Activated naive CD4-positive, alpha-beta T cell treated with anti-CD3 and anti-CD28 coated beads, Interleukin-2, amount 10 ng/mL, durations not matched to agents 7 days and 5 days (primary cell): ENCODE measurements around the gene MTM1.

ENCODE experiments used
- CTCF ChIA-PET: fragments of 350-600 bp; sonication (Branson Sonifier 250); formaldehyde crosslinking; loops from one replicate; lab custom pipeline; 2021; ENCODE audit warnings: antibody characterized with exemption; lab: Charles Lee
- DNase-seq: peaks from one replicate; pipeline ENCODE4 v3.0.0-alpha.2; 2020
- H3K27ac Mint-ChIP-seq: one replicate; pipeline ENCODE4 v1.8.0; 2021; ENCODE audit warnings: mild to moderate bottlenecking, moderate library complexity, mixed read lengths
- H3K27me3 Mint-ChIP-seq: one replicate; pipeline ENCODE4 v1.8.0; 2021; ENCODE audit warnings: mild to moderate bottlenecking, mixed read lengths
- H3K36me3 Mint-ChIP-seq: one replicate; pipeline ENCODE4 v1.8.0; 2021; ENCODE audit warnings: mixed read lengths
- H3K4me1 Mint-ChIP-seq: one replicate; pipeline ENCODE4 v1.8.0; 2021; ENCODE audit warnings: mixed read lengths
- H3K4me3 Mint-ChIP-seq: one replicate; pipeline ENCODE4 v1.8.0; 2021; ENCODE audit warnings: mild to moderate bottlenecking, moderate library complexity, mixed read lengths
- H3K9me3 Mint-ChIP-seq: one replicate; pipeline ENCODE4 v1.8.0; 2021; ENCODE audit warnings: mixed read lengths

The MTM1 gene

DNA sequence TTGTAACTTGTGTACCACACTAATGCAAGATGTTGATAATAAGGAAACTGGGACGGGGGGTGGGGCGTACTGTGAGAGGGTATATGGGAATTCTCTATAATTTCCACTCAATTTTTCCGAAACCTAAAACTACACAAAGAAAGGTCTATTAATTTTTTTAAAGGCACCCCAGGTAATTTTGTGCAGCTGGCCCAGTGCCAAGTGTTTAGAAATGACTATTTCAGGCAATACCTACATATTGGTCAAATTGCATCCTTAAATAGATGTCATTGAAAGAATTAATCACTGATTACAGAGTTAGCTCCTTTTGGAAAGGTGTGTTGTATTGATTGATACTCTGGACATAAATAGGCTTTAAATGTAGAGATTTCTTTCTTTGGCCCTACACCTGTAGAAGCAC lies 114.7 kb downstream of the MTM1 start:
- H3K27me3 Mint-ChIP-seq: no peaks in the 10 kb centered on the region
- H3K4me3 Mint-ChIP-seq: no peak overlapping the region
- no peaks in the 10 kb centered on the region for H3K9me3 Mint-ChIP-seq
- no peaks in the 10 kb centered on the region for H3K36me3 Mint-ChIP-seq
- no peak overlapping the region for H3K27ac Mint-ChIP-seq
- peaks cover 2% of the 10 kb centered on the region for H3K4me1 Mint-ChIP-seq
- CTCF ChIA-PET: interaction anchor here (0.9 to 6.7 kb wide), 12 partner anchors 9 to 637 kb away, joined by 3 to 94 read pairs (median 6); partner anchors contain the start of gene MTMR1
- no peak for DNase-seq

DNA sequence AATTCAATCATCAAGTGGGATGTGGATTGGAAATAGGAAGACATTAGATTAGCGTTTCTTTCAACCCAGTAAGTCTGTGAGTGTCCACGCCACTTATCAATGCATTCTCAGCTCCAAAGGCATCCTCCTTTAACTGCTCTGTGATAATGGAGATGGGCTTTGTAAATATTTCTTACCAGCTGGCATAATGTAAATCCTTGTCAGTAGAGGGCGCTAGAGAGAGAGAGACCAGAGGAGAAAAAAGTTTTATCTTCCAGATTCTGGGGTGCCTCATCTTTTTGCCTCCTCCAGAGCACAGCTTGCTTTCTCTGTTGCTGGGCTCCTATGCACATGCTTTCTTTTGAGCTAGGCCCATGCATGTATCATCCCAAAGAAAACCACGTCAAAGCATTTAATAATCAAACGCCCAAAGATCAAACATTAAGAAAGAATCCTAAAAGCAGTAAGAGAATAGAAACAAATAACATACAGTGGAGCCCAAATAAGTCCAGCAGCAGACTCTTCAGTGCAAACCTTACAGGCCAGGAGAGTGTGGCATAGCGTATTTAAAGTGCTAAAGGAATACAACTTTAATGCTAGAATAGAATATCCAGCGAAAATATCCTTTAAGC lies 115.2 kb downstream of the MTM1 start:
- no peak for DNase-seq
- CTCF ChIA-PET: interaction anchor here (0.9 to 6.7 kb wide), 13 partner anchors 9 to 638 kb away, joined by 3 to 94 read pairs (median 6); partner anchors contain the start of gene MTMR1
- Mint-ChIP-seq H3K4me3 (no peak overlapping the region), H3K9me3 (no peaks in the 10 kb centered on the region), H3K4me1 (peaks cover 6% of the 10 kb centered on the region), H3K27me3 (no peaks in the 10 kb centered on the region), H3K27ac (no peak overlapping the region), H3K36me3 (no peaks in the 10 kb centered on the region)

DNA sequence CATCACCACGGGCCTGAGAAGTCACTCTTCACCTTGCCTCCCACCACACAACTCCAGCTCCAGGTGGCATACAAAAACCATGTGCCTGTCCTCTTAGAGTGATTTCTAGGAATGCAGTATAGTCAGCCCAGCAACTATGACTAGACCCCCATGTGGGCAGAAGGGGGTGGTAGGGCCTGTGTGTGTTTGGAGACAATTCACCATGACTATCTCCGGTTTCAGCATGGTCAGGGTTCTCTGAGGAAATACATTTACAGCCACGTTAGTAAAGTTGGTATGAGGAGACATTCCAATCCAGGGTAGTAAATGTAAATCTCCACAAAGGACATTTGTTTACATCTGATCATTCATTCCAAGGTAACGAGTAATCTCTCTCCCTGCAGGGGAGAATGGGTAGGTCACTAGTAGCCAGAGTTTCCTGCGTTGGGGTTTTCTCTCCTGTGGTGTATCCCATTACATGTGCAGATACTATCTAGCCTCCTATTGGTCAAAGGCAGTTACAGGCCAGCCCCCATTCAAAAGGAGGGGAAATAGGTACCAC lies 120.6 kb downstream of the MTM1 start:
- Mint-ChIP-seq H3K27me3 (peaks cover 2% of the 10 kb centered on the region), H3K4me3 (no peak overlapping the region), H3K36me3 (peaks cover 19% of the 10 kb centered on the region), H3K27ac (no peak overlapping the region), H3K4me1 (peaks cover 34% of the 10 kb centered on the region), H3K9me3 (no peaks in the 10 kb centered on the region)
- no peak for DNase-seq
- CTCF ChIA-PET: interaction anchor here (6.7 kb wide), 1 partner anchor 29 kb away, joined by 94 read pairs; no protein-coding TSS in a partner anchor

GRCh38 chrX:150690126-150690525 lies 121.7 kb downstream of the MTM1 start:
- DNase-seq: no peak
- peaks cover 4% of the 10 kb centered on the region for H3K27me3 Mint-ChIP-seq
- peaks cover 43% of the 10 kb centered on the region for H3K4me1 Mint-ChIP-seq
- no peak overlapping the region for H3K4me3 Mint-ChIP-seq
- peaks cover 22% of the 10 kb centered on the region for H3K36me3 Mint-ChIP-seq
- CTCF ChIA-PET: interaction anchor here (0.9 kb wide), 1 partner anchor 26 kb away, joined by 3 read pairs; no protein-coding TSS in a partner anchor
- no peak overlapping the region for H3K27ac Mint-ChIP-seq
- no peaks in the 10 kb centered on the region for H3K9me3 Mint-ChIP-seq

- H3K27ac Mint-ChIP-seq: peak overlapping the region; percentile 98
- H3K27me3 Mint-ChIP-seq: peaks cover 4% of the 10 kb centered on the region
- H3K9me3 Mint-ChIP-seq: no peaks in the 10 kb centered on the region
- H3K4me1 Mint-ChIP-seq: peaks cover 64% of the 10 kb centered on the region
- DNase-seq: no peak
- CTCF ChIA-PET: interaction anchor here (0.6 to 2.2 kb wide), 3 partner anchors 9 to 415 kb away, joined by 3 to 8 read pairs (median 7); no protein-coding TSS in a partner anchor
- H3K36me3 Mint-ChIP-seq: peaks cover 40% of the 10 kb centered on the region
- peak overlapping the region; percentile 92 for H3K4me3 Mint-ChIP-seq
Measured at GRCh38 chrX:150692296-150692695, 123.9 kb downstream of the MTM1 start.

- peaks cover 46% of the 10 kb centered on the region for H3K36me3 Mint-ChIP-seq
- peak within 1 kb of the TSS; percentile 100 for H3K27ac Mint-ChIP-seq
- no peaks in the 10 kb centered on the region for H3K9me3 Mint-ChIP-seq
- H3K4me1 Mint-ChIP-seq: peaks cover 70% of the 10 kb centered on the region
- H3K27me3 Mint-ChIP-seq: peaks cover 4% of the 10 kb centered on the region
- DNase-seq: peak; percentile 57
- CTCF ChIA-PET: interaction anchor here (0.6 to 2.2 kb wide), 3 partner anchors 9 to 416 kb away, joined by 3 to 8 read pairs (median 7); no protein-coding TSS in a partner anchor
- peak within 1 kb of the TSS; percentile 92 for H3K4me3 Mint-ChIP-seq
Measured at GRCh38 chrX:150692831-150693724, 124.7 kb downstream of the MTM1 start, which contains the start of gene MTMR1. Gene MTMR1, plus strand, starts transcription at chrX:150693396. Its CDS starts 135 bp downstream, at chrX:150693531.

DNA sequence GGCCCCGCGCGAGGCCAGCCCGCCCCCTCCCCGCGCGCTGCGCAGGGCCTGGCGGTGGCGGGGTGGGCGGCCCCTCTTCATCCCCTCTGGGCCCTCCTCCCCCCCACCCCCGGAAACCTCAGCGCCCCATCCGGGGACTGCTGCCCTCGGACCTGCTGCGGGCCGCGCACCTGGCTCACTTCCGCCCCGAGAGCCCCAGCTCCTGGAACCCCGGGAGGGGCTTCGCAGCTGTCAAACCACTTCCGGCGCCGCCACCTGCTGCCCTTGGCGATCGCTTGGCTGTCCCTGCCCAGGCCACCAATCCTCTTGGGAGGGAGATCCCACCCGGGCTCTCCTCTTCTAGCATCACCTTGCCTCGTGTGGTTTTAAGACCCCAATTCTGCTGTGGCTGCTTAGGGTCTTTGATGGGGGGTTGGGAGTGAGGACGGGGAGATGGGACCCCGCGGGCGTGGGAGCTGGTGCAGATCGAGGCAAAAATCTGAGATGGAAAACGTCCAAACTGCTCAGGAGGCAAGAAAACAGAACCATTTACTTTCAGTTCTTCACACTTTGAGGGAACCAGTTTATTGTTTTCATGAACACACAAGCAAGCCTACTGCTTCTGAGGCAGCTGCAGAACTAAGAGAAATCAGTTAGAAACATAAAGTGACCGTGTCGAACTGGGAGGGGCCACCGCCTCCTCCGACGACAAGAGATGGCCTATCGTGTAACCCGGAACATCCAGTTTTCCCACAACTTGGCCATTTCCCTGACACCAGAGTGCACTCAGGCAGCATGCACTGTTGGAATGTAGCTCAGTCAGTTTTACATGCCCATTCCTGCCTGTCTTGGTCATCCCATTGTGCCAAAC lies 125.5 kb downstream of the MTM1 start:
- CTCF ChIA-PET: no interaction called here
- Mint-ChIP-seq H3K4me1 (peaks cover 64% of the 10 kb centered on the region), H3K4me3 (peak overlapping the region; percentile 92), H3K27ac (peak overlapping the region; percentile 100), H3K36me3 (peaks cover 46% of the 10 kb centered on the region), H3K9me3 (no peaks in the 10 kb centered on the region), H3K27me3 (peaks cover 4% of the 10 kb centered on the region)
- peak; percentile 87 for DNase-seq

- no peaks in the 10 kb centered on the region for H3K9me3 Mint-ChIP-seq
- H3K4me3 Mint-ChIP-seq: peak overlapping the region; percentile 92
- peak; percentile 28 for DNase-seq
- H3K4me1 Mint-ChIP-seq: peaks cover 63% of the 10 kb centered on the region
- peaks cover 44% of the 10 kb centered on the region for H3K36me3 Mint-ChIP-seq
- H3K27ac Mint-ChIP-seq: peak overlapping the region; percentile 100
- CTCF ChIA-PET: no interaction called here
- peaks cover 4% of the 10 kb centered on the region for H3K27me3 Mint-ChIP-seq
Measured at GRCh38 chrX:150694738-150695410, 126.5 kb downstream of the MTM1 start.

GRCh38 chrX:150696331-150696730 lies 127.9 kb downstream of the MTM1 start:
- H3K27me3 Mint-ChIP-seq: peaks cover 4% of the 10 kb centered on the region
- peaks cover 57% of the 10 kb centered on the region for H3K4me1 Mint-ChIP-seq
- no peaks in the 10 kb centered on the region for H3K9me3 Mint-ChIP-seq
- peaks cover 42% of the 10 kb centered on the region for H3K36me3 Mint-ChIP-seq
- H3K27ac Mint-ChIP-seq: peak overlapping the region; percentile 100
- CTCF ChIA-PET: interaction anchor here (0.7 to 1.3 kb wide), 3 partner anchors 11 to 19 kb away, joined by 3 to 8 read pairs (median 3); no protein-coding TSS in a partner anchor
- H3K4me3 Mint-ChIP-seq: peak overlapping the region; percentile 92
- no peak for DNase-seq

GRCh38 chrX:150696866-150697265 lies 128.4 kb downstream of the MTM1 start:
- peaks cover 4% of the 10 kb centered on the region for H3K27me3 Mint-ChIP-seq
- peaks cover 44% of the 10 kb centered on the region for H3K36me3 Mint-ChIP-seq
- H3K27ac Mint-ChIP-seq: peak overlapping the region; percentile 70
- peaks cover 55% of the 10 kb centered on the region for H3K4me1 Mint-ChIP-seq
- H3K4me3 Mint-ChIP-seq: peak overlapping the region; percentile 92
- DNase-seq: no peak
- CTCF ChIA-PET: interaction anchor here (1.1 kb wide), 1 partner anchor 13 kb away, joined by 8 read pairs; no protein-coding TSS in a partner anchor
- no peaks in the 10 kb centered on the region for H3K9me3 Mint-ChIP-seq

DNA sequence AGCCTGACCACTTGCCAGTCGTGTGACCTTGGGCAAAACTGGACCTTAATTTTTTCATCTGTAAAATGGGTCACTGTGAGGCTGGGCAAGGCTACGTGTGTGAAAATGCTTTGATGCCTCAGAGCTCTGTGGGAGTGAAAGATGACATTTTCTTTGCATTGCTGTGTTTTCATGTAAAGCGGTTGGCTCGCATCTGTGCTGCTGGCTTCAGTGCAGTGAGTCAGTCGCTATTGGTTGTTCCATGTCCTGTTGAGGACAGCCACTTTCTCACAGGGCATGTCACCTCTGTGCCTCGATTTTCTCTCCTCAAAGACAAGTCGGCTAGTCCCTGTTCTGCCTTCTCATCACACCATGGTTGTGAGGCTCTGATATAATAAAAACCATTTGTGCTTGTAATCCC lies 129.2 kb downstream of the MTM1 start:
- CTCF ChIA-PET: interaction anchor here (0.8 kb wide), 1 partner anchor 18 kb away, joined by 3 read pairs; no protein-coding TSS in a partner anchor
- H3K36me3 Mint-ChIP-seq: peaks cover 42% of the 10 kb centered on the region

GRCh38 chrX:150698981-150699380 lies 130.6 kb downstream of the MTM1 start:
- Mint-ChIP-seq H3K4me1 (peaks cover 58% of the 10 kb centered on the region), H3K27ac (no peak overlapping the region)
- CTCF ChIA-PET: interaction anchor here (1.9 kb wide), 1 partner anchor 17 kb away, joined by 7 read pairs; no protein-coding TSS in a partner anchor

More for the DNA sequence above, 129.2 kb downstream of the MTM1 start:
- Mint-ChIP-seq H3K27me3 (peaks cover 4% of the 10 kb centered on the region), H3K4me1 (peaks cover 51% of the 10 kb centered on the region), H3K4me3 (peak overlapping the region; percentile 7), H3K9me3 (no peaks in the 10 kb centered on the region), H3K27ac (peak overlapping the region; percentile 70)
- no peak for DNase-seq

More at GRCh38 chrX:150698981-150699380, 130.6 kb downstream of the MTM1 start:
- Mint-ChIP-seq H3K27me3 (peaks cover 2% of the 10 kb centered on the region), H3K9me3 (no peaks in the 10 kb centered on the region), H3K36me3 (peaks cover 50% of the 10 kb centered on the region), H3K4me3 (no peak overlapping the region)
- no peak for DNase-seq
